ENCODE data around the gene RNF130.
"Not testable (repeated sequence)": the region's sequence is repeated elsewhere in the genome, so short reads cannot be mapped to it uniquely, and the experiment has no call there.

The RNF130 gene

GRCh38 chr5:180102636-180103035 lies 31.1 kb upstream of the RNF130 start:
- no peak for DNase-seq (ENCODE audit: low spot score)

GRCh38 chr5:180101451-180102105 lies 30.0 kb upstream of the RNF130 start:
- no peak for DNase-seq (ENCODE audit: low spot score)

GRCh38 chr5:180100621-180101450 lies 29.3 kb upstream of the RNF130 start:
- no peak for DNase-seq (ENCODE audit: low spot score)

GRCh38 chr5:180099733-180100611 lies 28.4 kb upstream of the RNF130 start:
- DNase-seq (ENCODE audit: low spot score) = no peak

GRCh38 chr5:180098991-180099732 lies 27.6 kb upstream of the RNF130 start:
- no peak for DNase-seq (ENCODE audit: low spot score)

- DNase-seq (ENCODE audit: low spot score) = no peak
Observed at GRCh38 chr5:180098526-180098925, 27.0 kb upstream of the RNF130 start.

- no peak for DNase-seq (ENCODE audit: low spot score)
Observed at GRCh38 chr5:180097926-180098325, 26.4 kb upstream of the RNF130 start.

- DNase-seq (ENCODE audit: low spot score) = no peak
Observed at GRCh38 chr5:180097163-180097894, 25.8 kb upstream of the RNF130 start.

- no peak for DNase-seq (ENCODE audit: low spot score)
Observed at GRCh38 chr5:180096616-180097015, 25.1 kb upstream of the RNF130 start.

GRCh38 chr5:180095545-180095944 lies 24.0 kb upstream of the RNF130 start:
- DNase-seq (ENCODE audit: low spot score) = no peak

GRCh38 chr5:180093651-180094382 lies 22.3 kb upstream of the RNF130 start:
- DNase-seq (ENCODE audit: low spot score) = no peak

- no peak for DNase-seq (ENCODE audit: low spot score)
Observed at GRCh38 chr5:180093241-180093640, 21.7 kb upstream of the RNF130 start.

GRCh38 chr5:180090769-180091546 lies 19.4 kb upstream of the RNF130 start:
- DNase-seq (ENCODE audit: low spot score) = no peak

- DNase-seq (ENCODE audit: low spot score) = peak; percentile 62
Observed at GRCh38 chr5:180090098-180090768, 18.7 kb upstream of the RNF130 start.

GRCh38 chr5:180089628-180090027 lies 18.1 kb upstream of the RNF130 start:
- not testable (repeated sequence) for DNase-seq (ENCODE audit: low spot score)

- DNase-seq (ENCODE audit: low spot score) = no peak
Observed at GRCh38 chr5:180088561-180088960, 17.0 kb upstream of the RNF130 start.

GRCh38 chr5:180086816-180087399 lies 15.3 kb upstream of the RNF130 start:
- no peak for DNase-seq (ENCODE audit: low spot score)

- DNase-seq (ENCODE audit: low spot score) = no peak
Observed at GRCh38 chr5:180085837-180086236, 14.3 kb upstream of the RNF130 start.

Measured in activated CD4-positive, alpha-beta T cell treated with anti-CD3 and anti-CD28 coated beads, Interleukin-2, Interleukin-4, amounts not matched to agents 100 ng/mL and 50 ng/mL, durations not matched to agents 16 hours and 8 hours (primary cell).